Endodermal cell (in vitro differentiated cells): ENCODE measurements around the gene GDF15. TPM values are rescaled to one million over a fixed set of nuclear protein-coding genes. Genes with fewer than 3 reads are reported as not detected.

Experiments
- DNase-seq: peaks from one replicate; pipeline ENCODE4 v3.0.0-alpha.2; 2017
- H3K27ac ChIP-seq: 2 replicates; pipeline ENCODE4 v1.5.1; 2013; ENCODE audit warnings: mild to moderate bottlenecking, low read depth, low read length, moderate library complexity
- H3K27me3 ChIP-seq: 2 replicates; pipeline ENCODE4 v1.6.1; 2013; ENCODE audit warnings: mild to moderate bottlenecking, low read length, moderate library complexity; ENCODE audit not compliant: insufficient read depth, control insufficient read depth, poor library complexity, severe bottlenecking
- H3K36me3 ChIP-seq: 2 replicates; pipeline ENCODE4 v1.7.0; 2013; ENCODE audit warnings: mild to moderate bottlenecking, low read length, moderate library complexity; ENCODE audit not compliant: control insufficient read depth, insufficient read depth
- H3K4me1 ChIP-seq: one replicate; pipeline ENCODE4 v1.7.0; 2013; ENCODE audit warnings: low read length; ENCODE audit not compliant: control insufficient read depth, insufficient read depth
- H3K4me3 ChIP-seq: 2 replicates; pipeline ENCODE4 v1.5.1; 2013; ENCODE audit warnings: mild to moderate bottlenecking, low read length, moderate library complexity
- H3K9ac ChIP-seq: 2 replicates; pipeline ENCODE4 v1.6.1; 2013; ENCODE audit warnings: mild to moderate bottlenecking, low read length, moderate library complexity; ENCODE audit not compliant: poor library complexity, severe bottlenecking; ENCODE audit errors: extremely low read depth
- H3K9me3 ChIP-seq: 2 replicates; pipeline ENCODE4 v1.6.1; 2013; ENCODE audit warnings: mild to moderate bottlenecking, low read length, moderate library complexity; ENCODE audit not compliant: control insufficient read depth
- H3K27ac Mint-ChIP-seq: 2 replicates; pipeline ENCODE4 v1.8.0; 2020; ENCODE audit warnings: mixed read lengths
- H3K27me3 Mint-ChIP-seq: 2 replicates; pipeline ENCODE4 v1.8.0; 2021; ENCODE audit warnings: mild to moderate bottlenecking, mixed read lengths; ENCODE audit not compliant: insufficient read depth
- H3K36me3 Mint-ChIP-seq: 2 replicates; pipeline ENCODE4 v1.8.0; 2020; ENCODE audit warnings: low read depth, mixed read lengths
- H3K4me1 Mint-ChIP-seq: 2 replicates; pipeline ENCODE4 v1.8.0; 2020; ENCODE audit warnings: mixed read lengths
- H3K4me3 Mint-ChIP-seq: 2 replicates; pipeline ENCODE4 v1.8.0; 2020; ENCODE audit warnings: mild to moderate bottlenecking, moderate library complexity, mixed read lengths
- H3K9me3 Mint-ChIP-seq: 2 replicates; pipeline ENCODE4 v1.8.0; 2020; ENCODE audit warnings: mild to moderate bottlenecking, mixed read lengths
- CTCF ChIP-seq: fragments of 200-600 bp; sonication (generic); conservative IDR thresholded peaks from 2 replicates; pipeline ENCODE4 v1.5.0; 2021; ENCODE audit warnings: antibody characterized with exemption, mild to moderate bottlenecking
- WGBS, 2 experiments: methylation state at CpG; one replicate each; pipeline versions ENCODE4 v1.1.5 to v1.1.7; 2013; ENCODE audit warnings: missing lambda C conversion rate in 2 of 2, mixed read lengths in 1 of 2; ENCODE audit not compliant: insufficient coverage in 1 of 2, insufficient read length in 1 of 2; 5-methylcytosine and 5-hydroxymethylcytosine counted together
- long read RNA-seq, 4 experiments: library from polyadenylated mRNA in 2 of 4; library from RNA in 1 of 4; library from capped mRNA in 1 of 4; stranded (forward) in 3 of 4; unstranded in 1 of 4; transcript quantifications; one replicate each; pipeline ENCODE4 v2.0.0, GENCODE V29; 2020 to 2021; ENCODE audit warnings: inconsistent platforms in 1 of 4
- polyA plus RNA-seq, 2 experiments: library from polyadenylated mRNA; stranded (reverse); fragments of 50-300 nt; gene quantifications; one replicate each; pipeline ENCODE4 v1.2.3, GENCODE V29; 2013
- total RNA-seq, 2 donors: library from RNA; stranded (reverse); fragmentation: NEBNext Ultra II Directional in 1 of 2; extraction: Animal tissue kit (Norgen Biotek cat#: 25700) in 1 of 2; gene quantifications; 2 replicates in 1 of 2; 3 replicates in 1 of 2; pipeline ENCODE4 v1.2.1, GENCODE V29; 2021

GDF15 gene
- 1 to 10 TPM in 1 of 2 donors, under 1 TPM in 1; 0.90 to 2.2 TPM for total RNA-seq
- polyA plus RNA-seq (2013, experiment 1 of 2): 15.5 TPM
- 18.2 TPM for polyA plus RNA-seq (2013, experiment 2 of 2)
- long read RNA-seq, experiment 1: 0 reads
- long read RNA-seq, experiment 2: 0 reads
- long read RNA-seq, experiment 3: 0 reads
- long read RNA-seq, experiment 4: 0 reads

GRCh38 chr19:18385675-18386542, at the start of gene GDF15:
GDF15 (plus strand) TSS chr19:18386158; CDS start chr19:18386190, 32 bp downstream.
- peaks cover 42% of the 10 kb centered on the region for H3K27me3 Mint-ChIP-seq
- no peak within 1 kb of the TSS for H3K4me3 ChIP-seq
- H3K27me3 ChIP-seq: peaks cover 22% of the 10 kb centered on the region
- H3K4me3 Mint-ChIP-seq: peak within 1 kb of the TSS; percentile 14
- no peaks in the 10 kb centered on the region for H3K36me3 ChIP-seq
- H3K4me1 ChIP-seq: no peaks in the 10 kb centered on the region
- H3K9me3 ChIP-seq: no peaks in the 10 kb centered on the region
- no peak within 1 kb of the TSS for H3K9ac ChIP-seq
- no peaks in the 10 kb centered on the region for H3K9me3 Mint-ChIP-seq
- WGBS, 2 experiments: 72 to 77% methylated on average over 22 to 32 of the region's 33 CpGs
- peak; percentile 82 for TF ChIP-seq CTCF
- H3K27ac Mint-ChIP-seq: no peak within 1 kb of the TSS
- peak within 1 kb of the TSS; percentile 24 for H3K27ac ChIP-seq
- DNase-seq: peak; percentile 92
- H3K4me1 Mint-ChIP-seq: peaks cover 2% of the 10 kb centered on the region
- no peaks in the 10 kb centered on the region for H3K36me3 Mint-ChIP-seq

- no peak overlapping the region for H3K4me3 Mint-ChIP-seq
- TF ChIP-seq CTCF: no peak
- Histone ChIP-seq H3K4me3 (no peak overlapping the region), H3K27ac (no peak overlapping the region), H3K4me1 (no peaks in the 10 kb centered on the region), H3K36me3 (no peaks in the 10 kb centered on the region), H3K27me3 (no peaks in the 10 kb centered on the region), H3K9me3 (no peaks in the 10 kb centered on the region), H3K9ac (no peak overlapping the region)
- no peaks in the 10 kb centered on the region for H3K36me3 Mint-ChIP-seq
- WGBS, 2 experiments: 91 to 100% methylated on average over 4 to 9 of the region's 9 CpGs
- H3K4me1 Mint-ChIP-seq: peaks cover 9% of the 10 kb centered on the region
- no peaks in the 10 kb centered on the region for H3K9me3 Mint-ChIP-seq
- no peak for DNase-seq
- H3K27ac Mint-ChIP-seq: no peak overlapping the region
- peaks cover 2% of the 10 kb centered on the region for H3K27me3 Mint-ChIP-seq
These were observed 47.4 kb upstream of the GDF15 start for GRCh38 chr19:18338541-18338940.

GRCh38 chr19:18339723-18340122, 46.2 kb upstream of the GDF15 start:
- Histone ChIP-seq H3K9ac (no peak overlapping the region), H3K27ac (no peak overlapping the region), H3K4me1 (no peaks in the 10 kb centered on the region), H3K36me3 (no peaks in the 10 kb centered on the region), H3K9me3 (no peaks in the 10 kb centered on the region), H3K4me3 (peak overlapping the region; percentile 87), H3K27me3 (no peaks in the 10 kb centered on the region)
- H3K9me3 Mint-ChIP-seq: no peaks in the 10 kb centered on the region
- peaks cover 9% of the 10 kb centered on the region for H3K4me1 Mint-ChIP-seq
- TF ChIP-seq CTCF: peak; percentile 64
- peaks cover 2% of the 10 kb centered on the region for H3K27me3 Mint-ChIP-seq
- peak; percentile 89 for DNase-seq
- peak overlapping the region; percentile 71 for H3K4me3 Mint-ChIP-seq
- no peak overlapping the region for H3K27ac Mint-ChIP-seq
- 44% methylated on average over 5 to 6 of the region's 6 CpGs for WGBS, 2 experiments
- H3K36me3 Mint-ChIP-seq: no peaks in the 10 kb centered on the region
